Panc1 (cell line): ENCODE measurements around the gene TEX52. TPM values are rescaled to one million over a fixed set of nuclear protein-coding genes. Genes with fewer than 3 reads are reported as not detected.

ENCODE experiments used
- ATAC-seq: fragments of 200-7000 bp; cut with Tn5 transposase; 2 replicates; pipeline ENCODE4 v1.9.1; 2020; ENCODE audit warnings: mild to moderate bottlenecking, moderate library complexity
- BruUV-seq: library from RNA; stranded (reverse); fragments of 400-500 nt; replicated peaks from 2 replicates; lab custom pipeline; 2021; lab: Mats Ljungman, UMichigan
- CTCF ChIA-PET: fragments of 300-600 bp; sonication (Branson Sonifier 250); formaldehyde crosslinking; loops from one replicate; lab custom pipeline; 2022; ENCODE audit warnings: antibody characterized with exemption; lab: Charles Lee
- POLR2A ChIA-PET: fragments of 300-600 bp; sonication (Branson Sonifier 250); formaldehyde crosslinking; loops from one replicate; lab custom pipeline; 2022; ENCODE audit warnings: antibody characterized with exemption; lab: Charles Lee
- DNase-seq: peaks from one replicate; pipeline ENCODE4 v3.0.0-alpha.2; 2010; ENCODE audit warnings: low read depth, low spot score
- H3K27ac ChIP-seq: 2 replicates; pipeline ENCODE4 v1.5.1; 2011; ENCODE audit warnings: mild to moderate bottlenecking, low read length, inconsistent platforms
- H3K27me3 ChIP-seq: fragments of 200-500 bp; sonication (Bioruptor generic); 2 replicates; pipeline ENCODE4 v1.6.0; 2014; ENCODE audit warnings: low read length, inconsistent platforms; ENCODE audit not compliant: control insufficient read depth, insufficient read depth
- H3K36me3 ChIP-seq: fragments of 200-500 bp; sonication (Bioruptor generic); 2 replicates; pipeline ENCODE4 v1.5.1; 2014; ENCODE audit warnings: inconsistent platforms, mild to moderate bottlenecking, low read length, moderate library complexity; ENCODE audit not compliant: control insufficient read depth, insufficient read depth
- H3K4me1 ChIP-seq: 2 replicates; pipeline ENCODE4 v1.5.1; 2011; ENCODE audit warnings: inconsistent platforms, mild to moderate bottlenecking, low read length, moderate library complexity; ENCODE audit not compliant: control insufficient read depth, insufficient read depth
- H3K4me3 ChIP-seq, 2 experiments: 2 replicates each; pipeline ENCODE4 v1.5.1; 2011 to 2012; ENCODE audit warnings: low read depth in 2 of 2, low read length in 2 of 2, mild to moderate bottlenecking in 2 of 2, inconsistent platforms in 1 of 2, moderate library complexity in 1 of 2
- H3K9me3 ChIP-seq: fragments of 200-500 bp; sonication (Bioruptor generic); 2 replicates; pipeline ENCODE4 v1.5.1; 2014; ENCODE audit warnings: low read depth, mild to moderate bottlenecking, inconsistent platforms, low read length, moderate library complexity; ENCODE audit not compliant: control insufficient read depth, insufficient read depth
- CTCF ChIP-seq: fragments of 450-650 bp; IDR thresholded peaks from 2 replicates; pipeline ENCODE4 v1.5.1; 2017; ENCODE audit warnings: mild to moderate bottlenecking
- POLR2AphosphoS5 ChIP-seq: IDR thresholded peaks from 2 replicates; pipeline ENCODE4 v1.6.1; 2012; ENCODE audit warnings: mild to moderate bottlenecking, low read depth, low read length, moderate library complexity
- REST ChIP-seq, 2 experiments: IDR thresholded peaks; 2 replicates each; pipeline ENCODE4 v1.6.1; 2011 to 2012; ENCODE audit warnings: low read depth in 2 of 2, control low read depth in 1 of 2, low read length in 1 of 2, mild to moderate bottlenecking in 1 of 2, moderate library complexity in 1 of 2; ENCODE audit not compliant: insufficient read depth in 1 of 2
- SIN3A ChIP-seq: IDR thresholded peaks from 2 replicates; pipeline ENCODE4 v1.6.1; 2012; ENCODE audit warnings: low read depth, mild to moderate bottlenecking, low read length, moderate library complexity, borderline replicate concordance; ENCODE audit not compliant: insufficient read depth
- TCF7L2 ChIP-seq: IDR thresholded peaks from 2 replicates; pipeline ENCODE4 v1.6.1; 2011; ENCODE audit warnings: mild to moderate bottlenecking, low read depth, low read length, inconsistent platforms
- in situ Hi-C: cut with HindIII; loops from 2 replicates; pipeline ENCODE4 v1.10.0; 2016; ENCODE audit warnings: low sequenced_read_pairs, low pct_unique_long_range_greater_than_20kb
- intact Hi-C: fragments of 100-400 bp; cut with micrococcal nuclease; formaldehyde crosslinking; loops from one replicate; pipeline ENCODE4 v1.10.0; 2022; ENCODE audit not compliant: unreplicated experiment
- total RNA-seq: library from RNA; stranded (reverse); gene quantifications from one replicate; pipeline ENCODE4 v1.2.1, GENCODE V29; 2021; ENCODE audit not compliant: unreplicated experiment

The TEX52 gene
- total RNA-seq, 1 experiment from 2014 or later, result not detected

GRCh38 chr12:2851931-2852330, 4.9 kb downstream of the TEX52 start:
- DNase-seq, result no peak
- no peaks in the 10 kb centered on the region for H3K4me1 ChIP-seq
- in situ Hi-C loops, result no loop called here
- no peak for ATAC-seq
- no peaks in the 10 kb centered on the region for H3K27me3 ChIP-seq
- POLR2A ChIA-PET, result no interaction called here
- BruUV-seq, result no TSS peak
- intact Hi-C loops, result no loop called here
- H3K36me3 ChIP-seq, result no peaks in the 10 kb centered on the region
- H3K4me3 ChIP-seq, result no peak overlapping the region
- H3K27ac ChIP-seq, result no peak overlapping the region
- H3K9me3 ChIP-seq, result no peaks in the 10 kb centered on the region
- TF ChIP-seq POLR2AphosphoS5, result no peak
- no peak for TF ChIP-seq SIN3A
- TF ChIP-seq REST (IDR thresholded peaks at IDR 0.05; ENCODE audit: insufficient read depth in 1 of 2, low read depth in 2 of 2, low read length in 1 of 2), result no peak
- no peak for TF ChIP-seq CTCF
- no peak for TF ChIP-seq TCF7L2
- CTCF ChIA-PET, result interaction anchor here (0.6 kb wide), 1 partner anchor 347 kb away, joined by 3 read pairs; no protein-coding TSS in a partner anchor

- no peak for DNase-seq
- Histone ChIP-seq H3K27me3 (no peaks in the 10 kb centered on the region), H3K27ac (no peak overlapping the region), H3K9me3 (no peaks in the 10 kb centered on the region), H3K4me1 (no peaks in the 10 kb centered on the region), H3K4me3 (no peak overlapping the region), H3K36me3 (no peaks in the 10 kb centered on the region)
- intact Hi-C loops, result no loop called here
- CTCF ChIA-PET, result interaction anchor here (1.0 kb wide), 1 partner anchor 39 kb away, joined by 3 read pairs; no protein-coding TSS in a partner anchor
- BruUV-seq, result no TSS peak
- in situ Hi-C loops, result no loop called here
- POLR2A ChIA-PET, result interaction anchor here (0.5 kb wide), 1 partner anchor 24 kb away, joined by 7 read pairs; no protein-coding TSS in a partner anchor
- TF ChIP-seq REST (IDR thresholded peaks at IDR 0.05; ENCODE audit: insufficient read depth in 1 of 2, low read depth in 2 of 2, low read length in 1 of 2) (no peak), SIN3A (no peak), POLR2AphosphoS5 (no peak), CTCF (no peak), TCF7L2 (no peak)
- no peak for ATAC-seq
Measured at GRCh38 chr12:2845280-2845679, 11.6 kb downstream of the TEX52 start.
